ENCODE results near the gene CLDN9.

The CLDN9 gene

GRCh38 chr16:3012828-3013420 is at the start of gene CLDN9:
TSS of gene CLDN9 (plus strand) at chr16:3012923. CDS start at chr16:3013363, 440 bp downstream.
- no peak for DNase-seq

- DNase-seq, result no peak
These were observed 49.5 kb upstream of the CLDN9 start for GRCh38 chr16:2963074-2963722.

- DNase-seq, result peak; percentile 75 to 77
These were observed 48.8 kb upstream of the CLDN9 start, which contains the start of gene KREMEN2 for GRCh38 chr16:2963723-2964474. TSS of gene KREMEN2 (plus strand) at chr16:2964275. CDS start at chr16:2964521, 246 bp downstream.

GRCh38 chr16:2964475-2965336 is 48.0 kb upstream of the CLDN9 start:
- peak; percentile 86 to 92 for DNase-seq

- DNase-seq, result no peak
These were observed 46.5 kb upstream of the CLDN9 start for GRCh38 chr16:2966043-2966807.

GRCh38 chr16:2966808-2967191 is 45.9 kb upstream of the CLDN9 start:
- no peak for DNase-seq

GRCh38 chr16:2967211-2967631 is 45.5 kb upstream of the CLDN9 start:
- no peak for DNase-seq

GRCh38 chr16:2967721-2968161 is 45.0 kb upstream of the CLDN9 start:
- no peak for DNase-seq

GRCh38 chr16:2968368-2968737 is 44.4 kb upstream of the CLDN9 start:
- no peak for DNase-seq

GRCh38 chr16:2968738-2969544 is 43.8 kb upstream of the CLDN9 start, which contains the start of gene PAQR4:
TSS of gene PAQR4 (plus strand) at chr16:2969348. CDS start at chr16:2969675, 327 bp downstream.
- peak; percentile 90 to 97 for DNase-seq

GRCh38 chr16:2969545-2970521 is 42.9 kb upstream of the CLDN9 start:
- DNase-seq, result peak; percentile 51 to 56

- no peak for DNase-seq
These were observed 42.2 kb upstream of the CLDN9 start for GRCh38 chr16:2970563-2970962.

GRCh38 chr16:2971134-2971984 is 41.4 kb upstream of the CLDN9 start:
- no peak for DNase-seq

- DNase-seq, result no peak
These were observed 40.5 kb upstream of the CLDN9 start for GRCh38 chr16:2971985-2972784.

- DNase-seq, result no peak
These were observed 39.6 kb upstream of the CLDN9 start for GRCh38 chr16:2973093-2973492.

- DNase-seq, result no peak
These were observed 39.0 kb upstream of the CLDN9 start for GRCh38 chr16:2973605-2974318.

Data from NCI-H1930 (cell line).